HepG2 (cell line): ENCODE measurements around the gene ARHGAP26. TPM values are rescaled to one million over a fixed set of nuclear protein-coding genes. Genes with fewer than 3 reads are reported as not detected.

Source experiments
- ATAC-seq: fragments of 200-7000 bp; cut with Tn5 transposase; 3 replicates; pipeline ENCODE4 v1.9.1; 2020; ENCODE audit warnings: mild to moderate bottlenecking, moderate library complexity
- BruUV-seq: library from RNA; stranded (reverse); fragments of 400-500 nt; replicated peaks from 2 replicates; lab custom pipeline; 2021; lab: Mats Ljungman, UMichigan
- CTCF ChIA-PET: fragments of 300-600 bp; formaldehyde crosslinking; extraction: SDS; loops from one replicate; lab custom pipeline; 2021; ENCODE audit warnings: low total read pairs, inconsistent platforms, low intra/inter-chr PET ratio; lab: Yijun Ruan, JAX
- POLR2A ChIA-PET: fragments of 350-600 bp; sonication (Branson Sonifier 250); formaldehyde crosslinking; loops from one replicate; lab custom pipeline; 2020; ENCODE audit warnings: antibody characterized with exemption, inconsistent platforms; lab: Yijun Ruan, JAX
- DNase-seq: peaks from one replicate; pipeline ENCODE4 v3.0.0-alpha.2; 2015; ENCODE audit warnings: low spot score
- FAIRE-seq: peaks from 3 replicates; lab custom pipeline; 2011; peaks lifted over from hg19 to GRCh38; lab: Jason Lieb, UNC
- H2AFZ ChIP-seq: one replicate; pipeline ENCODE4 v1.6.1; 2011; ENCODE audit warnings: low read length, inconsistent platforms
- H3K27ac ChIP-seq: fragments of 300-600 bp; 3 replicates; pipeline ENCODE4 v1.8.0; 2011; ENCODE audit warnings: mixed run types, mild to moderate bottlenecking, mixed read lengths, low read length, inconsistent platforms; ENCODE audit not compliant: insufficient read depth; ENCODE audit errors: extremely low read length
- H3K27me3 ChIP-seq, 2 experiments: fragments of 200-600 bp in 1 of 2; 2 replicates in 1 of 2; 3 replicates in 1 of 2; pipeline versions ENCODE4 v1.6.0 to v1.8.0; 2011; ENCODE audit warnings: low read length in 2 of 2, mild to moderate bottlenecking in 2 of 2, moderate library complexity in 2 of 2, inconsistent platforms in 1 of 2; ENCODE audit not compliant: insufficient read depth in 2 of 2, control insufficient read depth in 1 of 2
- H3K36me3 ChIP-seq, 2 experiments: fragments of 200-600 bp in 1 of 2; replicated peaks in 1 of 2; 2 replicates in 1 of 2; 3 replicates in 1 of 2; pipeline versions ENCODE4 v1.5.1 to v1.8.0; 2011; ENCODE audit warnings: low read length in 2 of 2, inconsistent platforms in 1 of 2; ENCODE audit not compliant: insufficient read depth in 2 of 2, control insufficient read depth in 1 of 2
- H3K4me1 ChIP-seq: 2 replicates; pipeline ENCODE4 v1.5.1; 2012; ENCODE audit warnings: low read length, inconsistent platforms; ENCODE audit not compliant: insufficient read depth
- H3K4me2 ChIP-seq: 2 replicates; pipeline ENCODE4 v1.6.0; 2011; ENCODE audit warnings: low read depth, low read length, inconsistent platforms
- H3K4me3 ChIP-seq, 3 experiments: fragments of 200-600 bp in 1 of 3; sonication (generic), shearing (Covaris generic) in 1 of 3; replicated peaks in 1 of 3; 2 replicates each; pipeline ENCODE4 v1.5.1; 2011 to 2016; ENCODE audit warnings: low read length in 3 of 3, inconsistent platforms in 2 of 3, low read depth in 2 of 3, mild to moderate bottlenecking in 2 of 3, control low read depth in 1 of 3, mixed read lengths in 1 of 3; ENCODE audit not compliant: insufficient read depth in 1 of 3
- H3K79me2 ChIP-seq: one replicate; pipeline ENCODE4 v1.6.1; 2011; ENCODE audit warnings: low read length, inconsistent platforms; ENCODE audit not compliant: insufficient read depth
- H3K9ac ChIP-seq: 2 replicates; pipeline ENCODE4 v1.6.0; 2011; ENCODE audit warnings: mild to moderate bottlenecking, low read depth, low read length, inconsistent platforms; ENCODE audit not compliant: insufficient read depth
- H3K9me3 ChIP-seq: 2 replicates; pipeline ENCODE4 v1.5.1; 2012; ENCODE audit warnings: mild to moderate bottlenecking, low read length
- H4K20me1 ChIP-seq: 2 replicates; pipeline ENCODE4 v1.6.0; 2011; ENCODE audit warnings: inconsistent platforms, mild to moderate bottlenecking, low read length, moderate library complexity; ENCODE audit not compliant: insufficient read depth
- BCL6 ChIP-seq: IDR thresholded peaks from 2 replicates; pipeline ENCODE4 v1.6.1; 2016; ENCODE audit warnings: missing genetic modification reagents, missing compliant biosample characterization
- GZF1 ChIP-seq: sonication (generic); formaldehyde crosslinking; IDR thresholded peaks from 2 replicates; pipeline ENCODE4 v1.5.1; 2020; ENCODE audit warnings: mild to moderate bottlenecking, missing genetic modification reagents
- HDAC6 ChIP-seq: fragments of 200-600 bp; sonication (generic); IDR thresholded peaks from 2 replicates; pipeline ENCODE4 v1.7.0; 2017; ENCODE audit warnings: mild to moderate bottlenecking, antibody characterized with exemption, low read length, low read depth
- HNF1A ChIP-seq, 2 experiments: sonication (generic) in 1 of 2; formaldehyde crosslinking in 1 of 2; IDR thresholded peaks; 2 replicates each; pipeline versions ENCODE4 v1.4.0 to v1.6.1; 2016 to 2020; ENCODE audit warnings: borderline replicate concordance in 1 of 2, low read depth in 1 of 2, mild to moderate bottlenecking in 1 of 2, missing genetic modification reagents in 1 of 2
- PCBP1 ChIP-seq: fragments of 200-400 bp; formaldehyde crosslinking; IDR thresholded peaks from 2 replicates; pipeline ENCODE4 v1.6.1; 2017; ENCODE audit warnings: mild to moderate bottlenecking, low read depth, low read length, borderline replicate concordance
- RBFOX2 ChIP-seq: fragments of 200-400 bp; formaldehyde crosslinking; IDR thresholded peaks from 2 replicates; pipeline ENCODE4 v1.6.1; 2017; ENCODE audit warnings: low read depth, mild to moderate bottlenecking, low read length
- SOX13 ChIP-seq, 3 experiments: fragments of 450-650 bp in 1 of 3; sonication (generic) in 1 of 3; formaldehyde crosslinking in 1 of 3; IDR thresholded peaks in 2 of 3; conservative IDR thresholded peaks in 1 of 3; 2 replicates each; pipeline versions ENCODE4 v1.5.0 to v1.6.1; 2016 to 2020; ENCODE audit warnings: antibody characterized with exemption in 1 of 3, mild to moderate bottlenecking in 1 of 3, missing compliant biosample characterization in 1 of 3, missing genetic modification reagents in 1 of 3, moderate library complexity in 1 of 3
- WGBS: methylation state at CpG from one replicate; pipeline ENCODE4 v1.1.6; 2017; ENCODE audit warnings: low lambda C conversion rate; 5-methylcytosine and 5-hydroxymethylcytosine counted together
- in situ Hi-C: cut with HindIII; loops from 2 replicates; pipeline ENCODE4 v1.10.0; 2017; ENCODE audit warnings: low pct_unique_long_range_greater_than_20kb; ENCODE audit not compliant: extremely low pct_ligation_motif_present
- intact Hi-C: fragments of 100-400 bp; cut with micrococcal nuclease; formaldehyde crosslinking; loops from one replicate; pipeline ENCODE4 v1.10.0; 2022; ENCODE audit not compliant: unreplicated experiment
- polyA plus RNA-seq, 8 experiments: library from polyadenylated mRNA; depleted of rRNA in 3 of 8; stranded (reverse) in 7 of 8; unstranded in 1 of 8; fragments of >200 nt; fragmentation: Illumina TruSeq in 4 of 8; extraction: Trizol in 4 of 8; gene quantifications; 2 replicates each; pipeline versions ENCODE4 v1.2.1 to v1.2.3, GENCODE V29; 2011 to 2016; ENCODE audit warnings: low read depth in 4 of 8, missing spikeins in 1 of 8, mixed read lengths in 1 of 8; ENCODE audit not compliant: insufficient read depth in 1 of 8
- total RNA-seq, 5 experiments: library from RNA; depleted of rRNA; stranded (reverse); fragments of >200 nt; fragmentation: Illumina TruSeq; extraction: Trizol; gene quantifications; 2 replicates each; pipeline ENCODE4 v1.2.3, GENCODE V29; 2016; ENCODE audit warnings: low read depth in 1 of 5

Gene ARHGAP26
- total and polyA plus RNA-seq, 2 of the 13 experiments (the other 11 are each of a cell fraction or from before 2014, with no cell fraction given), result 9.6 to 18.2 TPM

GRCh38 chr5:143166090-143166489 is 395.9 kb downstream of the ARHGAP26 start:
- H3K27me3 ChIP-seq, result no peaks in the 10 kb centered on the region
- no peaks in the 10 kb centered on the region for H4K20me1 ChIP-seq
- H2AFZ ChIP-seq, result no peak overlapping the region
- no peak overlapping the region; the same call in 1 of the 2 replicates for H3K4me2 ChIP-seq
- no TSS peak for BruUV-seq
- ATAC-seq (peak; percentile 24; the same call in 1 of the 3 replicates), FAIRE-seq (no peak)
- peaks cover 46% of the 10 kb centered on the region for H3K4me1 ChIP-seq
- CTCF ChIA-PET, result no interaction called here
- in situ Hi-C loops, result no loop called here
- peak overlapping the region; percentile 56 for H3K27ac ChIP-seq
- no peak overlapping the region for H3K4me3 ChIP-seq
- intact Hi-C loops, result no loop called here
- no peaks in the 10 kb centered on the region for H3K79me2 ChIP-seq
- no peaks in the 10 kb centered on the region for H3K36me3 ChIP-seq
- TF ChIP-seq PCBP1 (no peak), GZF1 (CRISPR knock-in tag) (0 out of 2 replicates have a peak, but pooled peaks have one; percentile 25)
- TF ChIP-seq, all 625 proteins: peak for 1
- no peak overlapping the region for H3K9ac ChIP-seq
- WGBS, result 94% methylated on average over 4 of the region's 4 CpGs
- POLR2A ChIA-PET, result interaction anchor here (1.2 kb wide), 1 partner anchor 11 kb away, joined by 3 read pairs; no protein-coding TSS in a partner anchor
- H3K9me3 ChIP-seq, result no peaks in the 10 kb centered on the region
- DNase-seq, result no peak

- in situ Hi-C loops (no loop called here), intact Hi-C loops (no loop called here)
- 53% methylated on average over 8 of the region's 8 CpGs for WGBS
- Histone ChIP-seq H3K9ac (no peak overlapping the region), H3K79me2 (no peaks in the 10 kb centered on the region), H3K9me3 (no peaks in the 10 kb centered on the region), H2AFZ (no peak overlapping the region), H3K27me3 (no peaks in the 10 kb centered on the region), H3K36me3 (no peaks in the 10 kb centered on the region), H3K4me3 (no peak overlapping the region), H3K4me2 (peak overlapping the region; percentile 50), H3K4me1 (peaks cover 46% of the 10 kb centered on the region), H3K27ac (peak overlapping the region; percentile 56), H4K20me1 (no peaks in the 10 kb centered on the region)
- BruUV-seq, result no TSS peak
- FAIRE-seq, result peak; percentile 60
- peak; percentile 82 for ATAC-seq
- peak; percentile 81 for DNase-seq
- CTCF ChIA-PET, result no interaction called here
- POLR2A ChIA-PET, result interaction anchor here (0.7 to 1.2 kb wide), 2 partner anchors 12 to 418 kb away, joined by 3 read pairs; no protein-coding TSS in a partner anchor
- TF ChIP-seq RBFOX2, result no peak
- no peak for TF ChIP-seq HDAC6
- peak; percentile 58 for TF ChIP-seq BCL6
- peak; percentile 55; the same call in 1 of the 2 replicates for TF ChIP-seq HNF1A (IDR thresholded peaks at IDR 0.05; ENCODE audit: low read depth)
- peak; percentile 73; the same call in 1 of the 2 replicates for TF ChIP-seq HNF1A (CRISPR knock-in tag; IDR thresholded peaks at IDR 0.05; ENCODE audit: borderline replicate concordance)
- TF ChIP-seq SOX13 (IDR thresholded peaks at IDR 0.05), result no peak
- peak in 1 of 2 experiments; percentile 73; a peak in 2 of 4 replicates for TF ChIP-seq SOX13 (CRISPR knock-in tag; conservative IDR thresholded peaks at IDR 0.05 in 1 of 2, IDR thresholded peaks at IDR 0.05 in 1 of 2)
Measured at GRCh38 chr5:143166661-143167420, 396.7 kb downstream of the ARHGAP26 start.
